NCI-H2029 treated with DMSO at 0.1 percent for 48 hours (cell line): ENCODE measurements around the gene MT1H.
"Not testable (repeated sequence)": the region's sequence is repeated elsewhere in the genome, so short reads cannot be mapped to it uniquely, and the experiment has no call there.

Experiments
- DNase-seq: peaks from one replicate; lab custom pipeline; 2025; lab: John Stamatoyannopoulos, UW

Gene MT1H

GRCh38 chr16:56669005-56669839 is at the start of gene MT1H:
Gene MT1H, plus strand, starts transcription at chr16:56669814. Its CDS starts 71 bp downstream, at chr16:56669885.
- no peak for DNase-seq

GRCh38 chr16:56620339-56620897 is 49.2 kb upstream of the MT1H start:
- DNase-seq: no peak

GRCh38 chr16:56621665-56622445 is 47.8 kb upstream of the MT1H start:
- not testable (repeated sequence) for DNase-seq

- not testable (repeated sequence) for DNase-seq
Measured at GRCh38 chr16:56623184-56623583, 46.4 kb upstream of the MT1H start.

- DNase-seq: no peak
Measured at GRCh38 chr16:56623637-56624036, 46.0 kb upstream of the MT1H start.

- peak; percentile 49 for DNase-seq
Measured at GRCh38 chr16:56625140-56625942, 44.3 kb upstream of the MT1H start, which contains the start of gene MT1E. Gene MT1E, plus strand, starts transcription at chr16:56625781. Its CDS starts 71 bp downstream, at chr16:56625852.

- DNase-seq: no peak
Measured at GRCh38 chr16:56625943-56626654, 43.5 kb upstream of the MT1H start.

- DNase-seq: no peak
Measured at GRCh38 chr16:56626685-56627084, 42.9 kb upstream of the MT1H start.

- DNase-seq: no peak
Measured at GRCh38 chr16:56628486-56629350, 40.9 kb upstream of the MT1H start.

GRCh38 chr16:56629531-56629930 is 40.1 kb upstream of the MT1H start:
- DNase-seq: no peak

- no peak for DNase-seq
Measured at GRCh38 chr16:56630134-56630533, 39.5 kb upstream of the MT1H start.

GRCh38 chr16:56631197-56631596 is 38.4 kb upstream of the MT1H start:
- no peak for DNase-seq

- DNase-seq: no peak
Measured at GRCh38 chr16:56631832-56632155, 37.8 kb upstream of the MT1H start.

- DNase-seq: no peak
Measured at GRCh38 chr16:56632156-56632847, 37.3 kb upstream of the MT1H start, which contains the start of gene MT1M. Gene MT1M, plus strand, starts transcription at chr16:56632659. Its CDS starts 73 bp downstream, at chr16:56632732.

- DNase-seq: no peak
Measured at GRCh38 chr16:56632848-56633365, 36.7 kb upstream of the MT1H start.

GRCh38 chr16:56633535-56633934 is 36.1 kb upstream of the MT1H start:
- no peak for DNase-seq

GRCh38 chr16:56634715-56635440 is 34.7 kb upstream of the MT1H start:
- DNase-seq: no peak

- DNase-seq: no peak
Measured at GRCh38 chr16:56635441-56635967, 34.1 kb upstream of the MT1H start.
